ENCODE data around the gene C7orf25. TPM values are rescaled to one million over a fixed set of nuclear protein-coding genes. Genes with fewer than 3 reads are reported as not detected.
A peak's percentile ranks its signal among the peaks of the same experiment; 100 is the strongest.

C7orf25 gene
- total and polyA plus RNA-seq, 2 of the 13 experiments (the other 11 are each of a cell fraction or from before 2014, with no cell fraction given), result 0.37 to 1.3 TPM

GRCh38 chr7:42931834-42932651, 20.2 kb upstream of the C7orf25 start, which contains the start of the genes MRPL32 and PSMA2 (continued):
- TF ChIP-seq PBX2 (CRISPR knock-in tag; IDR thresholded peaks at IDR 0.05) (no peak), ZFP41 (CRISPR knock-in tag; IDR thresholded peaks at IDR 0.05; ENCODE audit: borderline replicate concordance) (no peak), RFXANK (CRISPR knock-in tag; IDR thresholded peaks at IDR 0.05) (no peak), ZNF256 (CRISPR knock-in tag; conservative IDR thresholded peaks at IDR 0.05) (no peak), FOXO1 (CRISPR knock-in tag; IDR thresholded peaks at IDR 0.05) (peak; percentile 15; the same call in 1 of the 2 replicates), ZNF407 (CRISPR knock-in tag; IDR thresholded peaks at IDR 0.05; ENCODE audit: not compliant biosample characterization) (peak; percentile 60), ZFP82 (CRISPR knock-in tag; IDR thresholded peaks at IDR 0.05; ENCODE audit: borderline replicate concordance) (no peak; the same call in 1 of the 2 replicates), ZNF800 (CRISPR knock-in tag; IDR thresholded peaks at IDR 0.05) (no peak), SAP130 (CRISPR knock-in tag; IDR thresholded peaks at IDR 0.05; ENCODE audit: low read depth) (peak; percentile 80), TFAP4 (IDR thresholded peaks at IDR 0.05; ENCODE audit: borderline replicate concordance, low read depth) (no peak)
- TF ChIP-seq, protein P1, sequence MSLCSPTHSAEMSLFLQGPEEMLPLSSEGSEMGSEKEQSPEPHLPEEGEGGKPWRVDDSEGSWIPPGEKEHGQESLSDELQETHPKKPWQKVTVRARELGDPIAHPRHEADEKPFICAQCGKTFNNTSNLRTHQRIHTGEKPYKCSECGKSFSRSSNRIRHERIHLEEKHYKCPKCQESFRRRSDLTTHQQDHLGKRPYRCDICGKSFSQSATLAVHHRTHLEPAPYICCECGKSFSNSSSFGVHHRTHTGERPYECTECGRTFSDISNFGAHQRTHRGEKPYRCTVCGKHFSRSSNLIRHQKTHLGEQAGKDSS (CRISPR knock-in tag; IDR thresholded peaks at IDR 0.05; ENCODE audit: borderline replicate concordance, low read depth), result no peak; the same call in 1 of the 2 replicates
- TF ChIP-seq, protein P2, sequence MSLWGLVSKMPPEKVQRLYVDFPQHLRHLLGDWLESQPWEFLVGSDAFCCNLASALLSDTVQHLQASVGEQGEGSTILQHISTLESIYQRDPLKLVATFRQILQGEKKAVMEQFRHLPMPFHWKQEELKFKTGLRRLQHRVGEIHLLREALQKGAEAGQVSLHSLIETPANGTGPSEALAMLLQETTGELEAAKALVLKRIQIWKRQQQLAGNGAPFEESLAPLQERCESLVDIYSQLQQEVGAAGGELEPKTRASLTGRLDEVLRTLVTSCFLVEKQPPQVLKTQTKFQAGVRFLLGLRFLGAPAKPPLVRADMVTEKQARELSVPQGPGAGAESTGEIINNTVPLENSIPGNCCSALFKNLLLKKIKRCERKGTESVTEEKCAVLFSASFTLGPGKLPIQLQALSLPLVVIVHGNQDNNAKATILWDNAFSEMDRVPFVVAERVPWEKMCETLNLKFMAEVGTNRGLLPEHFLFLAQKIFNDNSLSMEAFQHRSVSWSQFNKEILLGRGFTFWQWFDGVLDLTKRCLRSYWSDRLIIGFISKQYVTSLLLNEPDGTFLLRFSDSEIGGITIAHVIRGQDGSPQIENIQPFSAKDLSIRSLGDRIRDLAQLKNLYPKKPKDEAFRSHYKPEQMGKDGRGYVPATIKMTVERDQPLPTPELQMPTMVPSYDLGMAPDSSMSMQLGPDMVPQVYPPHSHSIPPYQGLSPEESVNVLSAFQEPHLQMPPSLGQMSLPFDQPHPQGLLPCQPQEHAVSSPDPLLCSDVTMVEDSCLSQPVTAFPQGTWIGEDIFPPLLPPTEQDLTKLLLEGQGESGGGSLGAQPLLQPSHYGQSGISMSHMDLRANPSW (CRISPR knock-in tag; IDR thresholded peaks at IDR 0.05; ENCODE audit: borderline replicate concordance), result no peak
